ENCODE data around the gene TNRC6C. TPM values are rescaled to one million over a fixed set of nuclear protein-coding genes. Genes with fewer than 3 reads are reported as not detected.

Gene TNRC6C
- total RNA-seq, 2 donors from 2014 or later, result 8.9 to 9.0 TPM

DNA sequence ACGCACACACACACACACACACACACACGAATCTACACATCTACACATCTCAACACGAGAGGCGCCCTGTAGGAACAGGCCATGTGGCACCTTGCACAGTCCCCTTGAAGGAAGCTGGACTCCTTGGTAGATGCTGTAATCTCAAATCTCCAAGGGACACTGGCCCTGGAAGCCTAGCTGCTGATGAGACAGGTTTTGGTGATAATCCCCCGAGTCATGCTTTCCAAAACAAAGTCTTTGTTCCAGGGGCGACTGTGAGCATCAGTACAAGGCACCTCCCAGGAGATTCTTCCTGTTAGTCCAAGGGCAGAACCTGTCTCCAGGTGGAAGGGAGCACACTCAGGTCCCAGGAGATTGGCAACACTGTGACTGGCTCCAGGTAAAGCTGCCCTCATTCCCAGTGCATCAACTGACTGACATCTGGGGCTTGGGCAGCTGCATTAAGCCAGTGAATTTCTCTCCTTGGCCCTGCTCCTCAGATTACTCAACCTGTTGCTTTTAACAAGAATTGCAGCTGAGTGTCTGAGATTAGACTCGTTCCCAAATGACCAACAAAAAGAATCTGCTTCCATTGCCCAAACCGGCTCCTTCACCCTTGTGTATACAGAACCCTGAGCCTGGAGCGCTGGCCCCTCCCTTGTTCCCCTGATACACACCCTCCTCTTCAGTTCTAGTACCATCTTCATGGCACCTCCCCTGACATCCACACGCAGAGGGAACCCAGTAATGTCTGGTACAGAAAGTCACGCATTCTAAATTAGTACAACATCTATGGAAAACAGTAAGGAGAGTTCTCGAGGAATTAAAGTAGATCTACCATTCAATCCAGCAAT lies 13.9 kb upstream of the TNRC6C start:
- no peak overlapping the region for H3K4me3 ChIP-seq
- H3K27ac ChIP-seq, result no peak overlapping the region
- no peaks in the 10 kb centered on the region for H3K36me3 ChIP-seq
- H3K27me3 ChIP-seq, result no peaks in the 10 kb centered on the region
- H3K4me1 ChIP-seq, result no peaks in the 10 kb centered on the region
- no peak overlapping the region for H3K9ac ChIP-seq (ENCODE audit: low read depth in 2 of 2, low read length in 2 of 2)
- DNase-seq, result no peak
- H3K9me3 ChIP-seq, result no peaks in the 10 kb centered on the region
- intact Hi-C loops (cut with DNase I), result no loop called here
- TF ChIP-seq, protein P1, sequence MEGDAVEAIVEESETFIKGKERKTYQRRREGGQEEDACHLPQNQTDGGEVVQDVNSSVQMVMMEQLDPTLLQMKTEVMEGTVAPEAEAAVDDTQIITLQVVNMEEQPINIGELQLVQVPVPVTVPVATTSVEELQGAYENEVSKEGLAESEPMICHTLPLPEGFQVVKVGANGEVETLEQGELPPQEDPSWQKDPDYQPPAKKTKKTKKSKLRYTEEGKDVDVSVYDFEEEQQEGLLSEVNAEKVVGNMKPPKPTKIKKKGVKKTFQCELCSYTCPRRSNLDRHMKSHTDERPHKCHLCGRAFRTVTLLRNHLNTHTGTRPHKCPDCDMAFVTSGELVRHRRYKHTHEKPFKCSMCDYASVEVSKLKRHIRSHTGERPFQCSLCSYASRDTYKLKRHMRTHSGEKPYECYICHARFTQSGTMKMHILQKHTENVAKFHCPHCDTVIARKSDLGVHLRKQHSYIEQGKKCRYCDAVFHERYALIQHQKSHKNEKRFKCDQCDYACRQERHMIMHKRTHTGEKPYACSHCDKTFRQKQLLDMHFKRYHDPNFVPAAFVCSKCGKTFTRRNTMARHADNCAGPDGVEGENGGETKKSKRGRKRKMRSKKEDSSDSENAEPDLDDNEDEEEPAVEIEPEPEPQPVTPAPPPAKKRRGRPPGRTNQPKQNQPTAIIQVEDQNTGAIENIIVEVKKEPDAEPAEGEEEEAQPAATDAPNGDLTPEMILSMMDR (IDR thresholded peaks at IDR 0.05), result no peak

DNA sequence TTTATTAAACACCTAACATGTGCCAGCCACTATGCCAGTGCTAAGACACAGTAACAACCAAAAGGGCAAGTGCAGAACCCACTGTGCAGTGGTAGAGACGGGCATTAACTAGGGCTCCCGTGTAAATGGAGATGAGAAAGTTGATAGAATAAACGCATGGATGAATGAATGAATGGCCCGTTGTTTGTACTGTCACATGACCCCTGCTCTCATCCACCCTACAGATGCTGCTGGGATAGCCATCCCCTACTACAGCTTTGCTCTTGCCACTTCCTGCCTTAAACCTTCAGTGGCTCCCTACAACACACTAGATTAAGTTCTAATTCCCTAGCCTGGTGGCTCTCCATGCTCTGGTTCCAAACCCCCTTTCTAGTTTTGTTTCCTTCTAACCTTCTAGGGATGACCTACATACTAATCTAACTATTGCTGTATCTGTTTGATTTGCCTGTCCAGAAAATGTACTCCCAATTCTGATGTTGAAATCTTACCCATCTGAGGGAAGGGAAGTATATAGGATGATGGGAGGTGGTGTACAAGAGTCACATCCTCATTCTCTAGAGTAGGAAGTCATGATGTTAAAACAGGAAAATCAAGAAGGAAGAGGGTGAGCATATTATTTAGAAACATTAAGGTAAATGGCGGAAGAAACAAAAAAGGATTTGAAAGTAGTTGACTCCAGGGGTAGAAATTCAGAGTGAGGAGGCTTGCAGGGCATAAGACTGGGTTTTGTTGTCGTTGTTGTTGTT lies 11.4 kb upstream of the TNRC6C start:
- no peak for DNase-seq
- H3K27me3 ChIP-seq, result no peaks in the 10 kb centered on the region
- H3K27ac ChIP-seq, result no peak overlapping the region
- no peak overlapping the region for H3K4me3 ChIP-seq
- no peaks in the 10 kb centered on the region for H3K4me1 ChIP-seq
- no peaks in the 10 kb centered on the region for H3K9me3 ChIP-seq
- H3K36me3 ChIP-seq, result no peaks in the 10 kb centered on the region
- H3K9ac ChIP-seq (ENCODE audit: low read depth in 2 of 2, low read length in 2 of 2), result no peak overlapping the region
- intact Hi-C loops (cut with DNase I), result no loop called here
- TF ChIP-seq, protein P1 (IDR thresholded peaks at IDR 0.05), result no peak

DNA sequence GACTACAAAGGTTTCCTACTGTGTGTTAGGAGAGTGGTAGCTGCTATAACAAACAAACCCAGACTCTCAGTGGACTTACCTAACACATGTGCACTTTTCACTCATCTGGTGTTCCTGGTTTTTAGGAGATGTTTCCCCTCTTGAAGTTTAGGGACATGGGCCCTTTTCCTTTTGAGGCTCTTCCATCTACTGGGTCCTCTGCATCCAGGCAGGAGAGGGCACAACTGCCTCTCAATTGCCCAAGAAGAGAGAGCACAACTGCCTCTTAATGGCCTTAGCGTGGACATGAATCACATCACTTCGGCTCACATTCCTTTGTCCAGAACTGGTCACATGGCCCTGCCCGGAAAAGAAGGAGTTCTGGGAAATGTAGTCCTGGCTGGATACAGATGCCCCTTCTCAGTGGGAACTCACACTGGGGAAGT lies 9.8 kb upstream of the TNRC6C start:
- H3K9me3 ChIP-seq, result no peaks in the 10 kb centered on the region
- TF ChIP-seq, protein P1 (IDR thresholded peaks at IDR 0.05), result no peak
- no peak overlapping the region for H3K4me3 ChIP-seq
- H3K36me3 ChIP-seq, result no peaks in the 10 kb centered on the region
- H3K9ac ChIP-seq (ENCODE audit: low read depth in 2 of 2, low read length in 2 of 2), result no peak overlapping the region
- intact Hi-C loops (cut with DNase I), result no loop called here
- no peaks in the 10 kb centered on the region for H3K4me1 ChIP-seq
- H3K27ac ChIP-seq, result no peak overlapping the region
- H3K27me3 ChIP-seq, result no peaks in the 10 kb centered on the region
- no peak for DNase-seq

DNA sequence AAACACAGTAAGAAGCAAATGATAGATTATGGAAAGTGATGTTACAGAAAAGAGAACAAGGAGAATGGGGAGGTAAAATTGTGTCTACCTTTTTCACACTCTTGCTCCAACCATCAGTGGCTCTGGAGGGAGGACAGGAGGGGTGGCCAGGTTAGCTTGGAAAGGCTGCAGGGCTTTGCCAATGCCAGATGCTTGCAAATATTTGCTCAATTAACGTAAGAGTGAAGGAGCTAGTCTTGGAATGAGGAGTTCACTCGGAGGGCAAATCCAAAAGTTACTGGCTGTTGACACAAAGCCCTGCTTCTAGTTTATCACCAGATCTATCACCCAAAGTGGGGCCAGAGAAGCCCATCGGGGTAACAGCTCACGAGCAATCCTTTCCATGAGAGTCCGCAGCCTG lies 7.4 kb upstream of the TNRC6C start:
- intact Hi-C loops (cut with DNase I), result loop anchor here (5.0 kb wide), 1 partner anchor 179 kb away; no protein-coding TSS in a partner anchor
- no peaks in the 10 kb centered on the region for H3K4me1 ChIP-seq
- no peak overlapping the region for H3K4me3 ChIP-seq
- no peaks in the 10 kb centered on the region for H3K27me3 ChIP-seq
- no peaks in the 10 kb centered on the region for H3K36me3 ChIP-seq
- TF ChIP-seq, protein P1 (IDR thresholded peaks at IDR 0.05), result no peak
- no peak for DNase-seq
- no peak overlapping the region for H3K9ac ChIP-seq (ENCODE audit: low read depth in 2 of 2, low read length in 2 of 2)
- no peak overlapping the region for H3K27ac ChIP-seq
- no peaks in the 10 kb centered on the region for H3K9me3 ChIP-seq

DNA sequence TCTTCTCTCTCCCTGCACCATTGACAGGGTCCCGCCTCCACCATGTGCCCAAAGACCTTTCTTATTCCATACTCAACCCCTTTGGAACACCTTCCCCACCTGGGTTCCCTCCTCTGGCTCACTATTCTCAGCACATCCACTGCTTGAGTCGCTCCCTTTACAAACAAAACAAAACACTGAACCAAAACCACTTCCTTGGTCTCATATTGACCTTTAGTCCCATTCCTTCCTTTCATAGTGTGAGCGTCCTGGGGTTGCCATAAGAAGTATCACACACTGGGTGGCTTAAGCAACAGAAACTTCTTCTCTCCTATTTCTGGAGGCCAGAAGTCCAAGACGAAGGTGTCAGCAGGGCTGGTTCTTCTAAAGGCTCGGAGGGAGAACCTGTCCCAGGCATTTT lies 6.1 kb upstream of the TNRC6C start:
- intact Hi-C loops (cut with DNase I), result loop anchor here (5.0 kb wide), 1 partner anchor 180 kb away; no protein-coding TSS in a partner anchor

More for the DNA sequence above, 6.1 kb upstream of the TNRC6C start:
- TF ChIP-seq, protein P1 (IDR thresholded peaks at IDR 0.05), result no peak
- H3K4me3 ChIP-seq, result no peak overlapping the region
- H3K4me1 ChIP-seq, result no peaks in the 10 kb centered on the region
- H3K9me3 ChIP-seq, result no peaks in the 10 kb centered on the region
- H3K36me3 ChIP-seq, result no peaks in the 10 kb centered on the region
- H3K27me3 ChIP-seq, result no peaks in the 10 kb centered on the region
- no peak for DNase-seq
- no peak overlapping the region for H3K9ac ChIP-seq (ENCODE audit: low read depth in 2 of 2, low read length in 2 of 2)
- H3K27ac ChIP-seq, result no peak overlapping the region
